GM11168 (cell line): Measurements from ENCODE around the gene PLA2G1B.

Experiments
- in situ Hi-C: fragments of 300-500 bp; cut with MboI; formaldehyde crosslinking; loops from one replicate; pipeline ENCODE4 v1.12.0; 2022; ENCODE audit warnings: low sequenced_read_pairs; ENCODE audit not compliant: unreplicated experiment

PLA2G1B gene

GRCh38 chr12:120278137-120279069 is 49.2 kb downstream of the PLA2G1B start:
- in situ Hi-C loops = no loop called here

GRCh38 chr12:120276734-120277133 is 50.8 kb downstream of the PLA2G1B start:
- in situ Hi-C loops = no loop called here
